HCT116 (cell line): Measurements from ENCODE around the gene SNAPC2. TPM values are rescaled to one million over a fixed set of nuclear protein-coding genes. Genes with fewer than 3 reads are reported as not detected.

Experiments used
- ATAC-seq: fragments of 200-7000 bp; cut with Tn5 transposase; 2 replicates; pipeline ENCODE4 v1.9.1; 2020; ENCODE audit warnings: mild to moderate bottlenecking, moderate library complexity
- BruUV-seq: library from RNA; stranded (reverse); fragments of 400-500 nt; replicated peaks from 2 replicates; lab custom pipeline; 2021; lab: Mats Ljungman, UMichigan
- CTCF ChIA-PET: fragments of 300-600 bp; sonication (Branson Sonifier 250); formaldehyde crosslinking; loops from one replicate; lab custom pipeline; 2021; ENCODE audit warnings: antibody characterized with exemption; lab: Charles Lee
- POLR2A ChIA-PET: fragments of 300-600, 350-600 bp; sonication (Branson Sonifier 250); formaldehyde crosslinking; loops from one replicate; lab custom pipeline; 2021; ENCODE audit warnings: antibody characterized with exemption; lab: Charles Lee
- RAD21 ChIA-PET, 2 experiments: fragments of 300-600 bp; sonication (Branson Sonifier 250); formaldehyde crosslinking; loops; one replicate each; lab custom pipeline; 2023; ENCODE audit warnings: low total read pairs in 2 of 2; ENCODE audit not compliant: uncharacterized antibody in 2 of 2, unreplicated experiment in 2 of 2, low non-redundant PET in 1 of 2; lab: Charles Lee
- DNase-seq: peaks from one replicate; pipeline ENCODE4 v3.0.0-alpha.2; 2010; ENCODE audit warnings: low read depth, low spot score
- H2AFZ ChIP-seq: fragments of 200-600 bp; shearing (Covaris generic), sonication (generic); 2 replicates; pipeline ENCODE4 v1.6.1; 2017; ENCODE audit warnings: low read depth, mixed run types, mixed read lengths, antibody characterized with exemption, low read length; ENCODE audit not compliant: poor library complexity, severe bottlenecking
- H3K27ac ChIP-seq: 2 replicates; pipeline ENCODE4 v1.5.1; 2012; ENCODE audit warnings: low read depth, low read length
- H3K27me3 ChIP-seq: fragments of 200-600 bp; sonication (generic); 2 replicates; pipeline ENCODE4 v1.6.1; 2016; ENCODE audit warnings: mixed run types, low read length, mixed read lengths; ENCODE audit not compliant: insufficient read depth
- H3K36me3 ChIP-seq, 2 experiments: fragments of 200-500 bp in 1 of 2; fragments of 200-600 bp in 1 of 2; sonication (Bioruptor generic) in 1 of 2; sonication (generic) in 1 of 2; 2 replicates each; pipeline versions ENCODE4 v1.5.1 to v1.6.1; 2014 to 2016; ENCODE audit warnings: low read length in 2 of 2, inconsistent platforms in 1 of 2, mixed read lengths in 1 of 2, mixed run types in 1 of 2; ENCODE audit not compliant: insufficient read depth in 2 of 2, control insufficient read depth in 1 of 2
- H3K4me1 ChIP-seq, 2 experiments: fragments of 200-600 bp in 1 of 2; sonication (generic) in 1 of 2; 2 replicates each; pipeline versions ENCODE4 v1.5.1 to v1.6.1; 2012 to 2017; ENCODE audit warnings: low read length in 2 of 2, inconsistent platforms in 1 of 2, mild to moderate bottlenecking in 1 of 2, mixed read lengths in 1 of 2, mixed run types in 1 of 2, moderate library complexity in 1 of 2; ENCODE audit not compliant: insufficient read depth in 2 of 2, control insufficient read depth in 1 of 2
- H3K4me2 ChIP-seq: fragments of 200-600 bp; sonication (generic); 2 replicates; pipeline ENCODE4 v1.6.1; 2017; ENCODE audit warnings: mixed run types, low read length, mixed read lengths
- H3K4me3 ChIP-seq, 2 experiments: fragments of 200-600 bp in 1 of 2; sonication (generic) in 1 of 2; replicated peaks in 1 of 2; 2 replicates each; pipeline ENCODE4 v1.5.1; 2011 to 2016; ENCODE audit warnings: low read length in 2 of 2, control low read depth in 1 of 2, low read depth in 1 of 2, mild to moderate bottlenecking in 1 of 2, mixed read lengths in 1 of 2, mixed run types in 1 of 2
- H3K79me2 ChIP-seq: fragments of 200-600 bp; sonication (generic); 2 replicates; pipeline ENCODE4 v1.6.1; 2017; ENCODE audit warnings: mild to moderate bottlenecking, mixed run types, low read length, moderate library complexity, mixed read lengths; ENCODE audit not compliant: insufficient read depth
- H3K9ac ChIP-seq: fragments of 200-600 bp; sonication (generic); 2 replicates; pipeline ENCODE4 v1.6.1; 2016; ENCODE audit warnings: low read length, mixed read lengths
- H3K9me2 ChIP-seq: fragments of 200-600 bp; sonication (generic), shearing (Covaris generic); 2 replicates; pipeline ENCODE4 v1.6.1; 2017; ENCODE audit warnings: mixed run types, mild to moderate bottlenecking, moderate library complexity; ENCODE audit not compliant: insufficient read depth
- H3K9me3 ChIP-seq, 2 experiments: fragments of 200-500 bp in 1 of 2; fragments of 200-600 bp in 1 of 2; sonication (Bioruptor generic) in 1 of 2; sonication (generic) in 1 of 2; 2 replicates each; pipeline ENCODE4 v1.6.1; 2014 to 2017; ENCODE audit warnings: low read length in 2 of 2, mixed read lengths in 2 of 2, inconsistent platforms in 1 of 2, low read depth in 1 of 2, mild to moderate bottlenecking in 1 of 2, mixed run types in 1 of 2, moderate library complexity in 1 of 2; ENCODE audit not compliant: control insufficient read depth in 1 of 2, insufficient read depth in 1 of 2
- H4K20me1 ChIP-seq: fragments of 200-600 bp; sonication (generic), shearing (Covaris generic); 2 replicates; pipeline ENCODE4 v1.6.1; 2017; ENCODE audit warnings: mixed run types, mild to moderate bottlenecking, moderate library complexity; ENCODE audit not compliant: insufficient read depth
- CEBPB ChIP-seq: IDR thresholded peaks from 2 replicates; pipeline ENCODE4 v1.6.1; 2012; ENCODE audit warnings: low read depth
- ELF1 ChIP-seq: IDR thresholded peaks from 2 replicates; pipeline ENCODE4 v1.6.1; 2012; ENCODE audit warnings: low read depth, borderline replicate concordance
- EZH2 ChIP-seq: fragments of 200-600 bp; sonication (generic); IDR thresholded peaks from 2 replicates; pipeline ENCODE4 v1.6.1; 2017; ENCODE audit warnings: antibody characterized with exemption, mixed run types
- EZH2phosphoT487 ChIP-seq: fragments of 200-600 bp; IDR thresholded peaks from 2 replicates; pipeline ENCODE4 v1.6.1; 2018; ENCODE audit warnings: antibody characterized with exemption, borderline replicate concordance
- JUND ChIP-seq: IDR thresholded peaks from 2 replicates; pipeline ENCODE4 v1.6.1; 2012
- POLR2A ChIP-seq: IDR thresholded peaks from 2 replicates; pipeline ENCODE4 v1.7.0; 2011; ENCODE audit warnings: borderline replicate concordance; ENCODE audit not compliant: insufficient read depth, insufficient read length; ENCODE audit errors: extremely low read depth
- POLR2AphosphoS5 ChIP-seq: IDR thresholded peaks from 2 replicates; pipeline ENCODE4 v1.6.1; 2011; ENCODE audit warnings: mild to moderate bottlenecking, low read depth, low read length, moderate library complexity
- RAD21 ChIP-seq: IDR thresholded peaks from 2 replicates; pipeline ENCODE4 v1.6.1; 2012; ENCODE audit warnings: low read depth, mild to moderate bottlenecking
- SRF ChIP-seq: IDR thresholded peaks from 2 replicates; pipeline ENCODE4 v1.6.1; 2012; ENCODE audit warnings: low read depth
- YY1 ChIP-seq: IDR thresholded peaks from 2 replicates; pipeline ENCODE4 v1.6.1; 2011; ENCODE audit warnings: low read length, low read depth, moderate library complexity, mild to moderate bottlenecking; ENCODE audit not compliant: insufficient replicate concordance; ENCODE audit errors: extremely low read depth
- ZNF274 ChIP-seq: fragments of 200-500 bp; sonication (Bioruptor generic); IDR thresholded peaks from 2 replicates; pipeline ENCODE4 v1.6.1; 2014; ENCODE audit warnings: mild to moderate bottlenecking, low read depth, low read length, inconsistent platforms
- intact Hi-C: fragments of 100-400 bp; cut with micrococcal nuclease; formaldehyde crosslinking; loops from 2 replicates; pipeline ENCODE4 v1.10.0; 2022
- total RNA-seq: library from RNA; stranded (reverse); gene quantifications from one replicate; pipeline ENCODE4 v1.2.1, GENCODE V29; 2021; ENCODE audit not compliant: unreplicated experiment
- TF ChIP-seq, protein P1 (sequence below): IDR thresholded peaks from 2 replicates; pipeline ENCODE4 v1.6.1; 2012
- TF ChIP-seq, protein P2 (sequence below): IDR thresholded peaks from 2 replicates; pipeline ENCODE4 v1.6.1; 2012; ENCODE audit warnings: low read depth
- TF ChIP-seq, protein P3 (sequence below): IDR thresholded peaks from 2 replicates; pipeline ENCODE4 v1.6.1; 2011; ENCODE audit warnings: mild to moderate bottlenecking, low read length, moderate library complexity; ENCODE audit not compliant: insufficient replicate concordance; ENCODE audit errors: extremely low read depth
- TF ChIP-seq, protein P4 (sequence below), 3 experiments: fragments of 200-600 bp in 1 of 3; sonication (generic) in 1 of 3; IDR thresholded peaks in 2 of 3; conservative IDR thresholded peaks in 1 of 3; 2 replicates each; pipeline ENCODE4 v1.5.1; 2012 to 2017; ENCODE audit warnings: low read depth in 2 of 3, low read length in 2 of 3, antibody characterized with exemption in 1 of 3, borderline replicate concordance in 1 of 3, control low read depth in 1 of 3, mild to moderate bottlenecking in 1 of 3, mixed read lengths in 1 of 3, mixed run types in 1 of 3, moderate library complexity in 1 of 3; ENCODE audit not compliant: insufficient read depth in 1 of 3

The SNAPC2 gene
- total RNA-seq, 1 experiment from 2014 or later: 42.9 TPM

DNA sequence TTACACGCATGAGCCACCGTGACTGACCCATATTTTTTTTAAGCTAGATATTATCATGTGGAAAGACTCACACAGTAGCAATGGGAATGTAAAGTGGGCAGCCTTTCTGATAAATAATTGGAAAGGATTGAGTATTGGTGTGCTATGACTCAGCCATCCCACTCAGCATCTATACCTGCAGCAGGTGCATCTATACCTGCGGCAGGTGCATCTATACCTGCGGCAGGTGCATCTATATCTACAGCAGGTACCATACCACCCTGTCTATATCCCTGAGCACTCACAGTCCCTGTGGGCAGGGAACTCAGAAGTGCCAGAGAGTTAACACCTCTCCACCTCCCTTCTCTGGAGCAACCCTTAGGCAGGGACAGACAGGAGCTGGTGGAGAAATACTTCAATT, 37.0 kb upstream of the SNAPC2 start:
- H3K79me2 ChIP-seq: no peaks in the 10 kb centered on the region
- H2AFZ ChIP-seq: no peak overlapping the region
- H3K36me3 ChIP-seq: no peaks in the 10 kb centered on the region
- DNase-seq (no peak), ATAC-seq (no peak)
- no peak overlapping the region for H3K4me3 ChIP-seq
- no peak overlapping the region for H3K4me2 ChIP-seq
- TF ChIP-seq POLR2AphosphoS5 (no peak), EZH2phosphoT487 (no peak), ZNF274 (no peak), RAD21 (no peak), EZH2 (no peak), ELF1 (no peak), YY1 (no peak), POLR2A (no peak), CEBPB (no peak), JUND (no peak), SRF (no peak)
- TF ChIP-seq, protein P1, sequence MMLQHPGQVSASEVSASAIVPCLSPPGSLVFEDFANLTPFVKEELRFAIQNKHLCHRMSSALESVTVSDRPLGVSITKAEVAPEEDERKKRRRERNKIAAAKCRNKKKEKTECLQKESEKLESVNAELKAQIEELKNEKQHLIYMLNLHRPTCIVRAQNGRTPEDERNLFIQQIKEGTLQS: no peak
- TF ChIP-seq, protein P2, sequence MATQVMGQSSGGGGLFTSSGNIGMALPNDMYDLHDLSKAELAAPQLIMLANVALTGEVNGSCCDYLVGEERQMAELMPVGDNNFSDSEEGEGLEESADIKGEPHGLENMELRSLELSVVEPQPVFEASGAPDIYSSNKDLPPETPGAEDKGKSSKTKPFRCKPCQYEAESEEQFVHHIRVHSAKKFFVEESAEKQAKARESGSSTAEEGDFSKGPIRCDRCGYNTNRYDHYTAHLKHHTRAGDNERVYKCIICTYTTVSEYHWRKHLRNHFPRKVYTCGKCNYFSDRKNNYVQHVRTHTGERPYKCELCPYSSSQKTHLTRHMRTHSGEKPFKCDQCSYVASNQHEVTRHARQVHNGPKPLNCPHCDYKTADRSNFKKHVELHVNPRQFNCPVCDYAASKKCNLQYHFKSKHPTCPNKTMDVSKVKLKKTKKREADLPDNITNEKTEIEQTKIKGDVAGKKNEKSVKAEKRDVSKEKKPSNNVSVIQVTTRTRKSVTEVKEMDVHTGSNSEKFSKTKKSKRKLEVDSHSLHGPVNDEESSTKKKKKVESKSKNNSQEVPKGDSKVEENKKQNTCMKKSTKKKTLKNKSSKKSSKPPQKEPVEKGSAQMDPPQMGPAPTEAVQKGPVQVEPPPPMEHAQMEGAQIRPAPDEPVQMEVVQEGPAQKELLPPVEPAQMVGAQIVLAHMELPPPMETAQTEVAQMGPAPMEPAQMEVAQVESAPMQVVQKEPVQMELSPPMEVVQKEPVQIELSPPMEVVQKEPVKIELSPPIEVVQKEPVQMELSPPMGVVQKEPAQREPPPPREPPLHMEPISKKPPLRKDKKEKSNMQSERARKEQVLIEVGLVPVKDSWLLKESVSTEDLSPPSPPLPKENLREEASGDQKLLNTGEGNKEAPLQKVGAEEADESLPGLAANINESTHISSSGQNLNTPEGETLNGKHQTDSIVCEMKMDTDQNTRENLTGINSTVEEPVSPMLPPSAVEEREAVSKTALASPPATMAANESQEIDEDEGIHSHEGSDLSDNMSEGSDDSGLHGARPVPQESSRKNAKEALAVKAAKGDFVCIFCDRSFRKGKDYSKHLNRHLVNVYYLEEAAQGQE: no peak
- TF ChIP-seq, protein P3, sequence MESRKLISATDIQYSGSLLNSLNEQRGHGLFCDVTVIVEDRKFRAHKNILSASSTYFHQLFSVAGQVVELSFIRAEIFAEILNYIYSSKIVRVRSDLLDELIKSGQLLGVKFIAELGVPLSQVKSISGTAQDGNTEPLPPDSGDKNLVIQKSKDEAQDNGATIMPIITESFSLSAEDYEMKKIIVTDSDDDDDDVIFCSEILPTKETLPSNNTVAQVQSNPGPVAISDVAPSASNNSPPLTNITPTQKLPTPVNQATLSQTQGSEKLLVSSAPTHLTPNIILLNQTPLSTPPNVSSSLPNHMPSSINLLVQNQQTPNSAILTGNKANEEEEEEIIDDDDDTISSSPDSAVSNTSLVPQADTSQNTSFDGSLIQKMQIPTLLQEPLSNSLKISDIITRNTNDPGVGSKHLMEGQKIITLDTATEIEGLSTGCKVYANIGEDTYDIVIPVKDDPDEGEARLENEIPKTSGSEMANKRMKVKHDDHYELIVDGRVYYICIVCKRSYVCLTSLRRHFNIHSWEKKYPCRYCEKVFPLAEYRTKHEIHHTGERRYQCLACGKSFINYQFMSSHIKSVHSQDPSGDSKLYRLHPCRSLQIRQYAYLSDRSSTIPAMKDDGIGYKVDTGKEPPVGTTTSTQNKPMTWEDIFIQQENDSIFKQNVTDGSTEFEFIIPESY: no peak
- TF ChIP-seq, protein P4, sequence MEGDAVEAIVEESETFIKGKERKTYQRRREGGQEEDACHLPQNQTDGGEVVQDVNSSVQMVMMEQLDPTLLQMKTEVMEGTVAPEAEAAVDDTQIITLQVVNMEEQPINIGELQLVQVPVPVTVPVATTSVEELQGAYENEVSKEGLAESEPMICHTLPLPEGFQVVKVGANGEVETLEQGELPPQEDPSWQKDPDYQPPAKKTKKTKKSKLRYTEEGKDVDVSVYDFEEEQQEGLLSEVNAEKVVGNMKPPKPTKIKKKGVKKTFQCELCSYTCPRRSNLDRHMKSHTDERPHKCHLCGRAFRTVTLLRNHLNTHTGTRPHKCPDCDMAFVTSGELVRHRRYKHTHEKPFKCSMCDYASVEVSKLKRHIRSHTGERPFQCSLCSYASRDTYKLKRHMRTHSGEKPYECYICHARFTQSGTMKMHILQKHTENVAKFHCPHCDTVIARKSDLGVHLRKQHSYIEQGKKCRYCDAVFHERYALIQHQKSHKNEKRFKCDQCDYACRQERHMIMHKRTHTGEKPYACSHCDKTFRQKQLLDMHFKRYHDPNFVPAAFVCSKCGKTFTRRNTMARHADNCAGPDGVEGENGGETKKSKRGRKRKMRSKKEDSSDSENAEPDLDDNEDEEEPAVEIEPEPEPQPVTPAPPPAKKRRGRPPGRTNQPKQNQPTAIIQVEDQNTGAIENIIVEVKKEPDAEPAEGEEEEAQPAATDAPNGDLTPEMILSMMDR (IDR thresholded peaks at IDR 0.05 in 2 of 3, conservative IDR thresholded peaks at IDR 0.05 in 1 of 3; ENCODE audit: borderline replicate concordance in 1 of 3, insufficient read depth in 1 of 3, low read depth in 2 of 3, low read length in 2 of 3): no peak
- peaks cover 12 to 28% of the 10 kb centered on the region in 2 experiments; a peak in 3 of 4 replicates for H3K4me1 ChIP-seq
- no peaks in the 10 kb centered on the region for H3K9me3 ChIP-seq
- no peak overlapping the region for H3K9ac ChIP-seq
- H4K20me1 ChIP-seq: no peaks in the 10 kb centered on the region
- intact Hi-C loops: no loop called here
- BruUV-seq: no TSS peak
- RAD21 ChIA-PET: interaction anchor here in 1 of 2 experiments (0.7 kb wide), 1 partner anchor 54 kb away, joined by 7 read pairs; no protein-coding TSS in a partner anchor
- H3K9me2 ChIP-seq: no peaks in the 10 kb centered on the region
- H3K27ac ChIP-seq: no peak overlapping the region
- H3K27me3 ChIP-seq: no peaks in the 10 kb centered on the region
- CTCF ChIA-PET: interaction anchor here (0.6 to 2.0 kb wide), 3 partner anchors 14 to 529 kb away, joined by 3 to 9 read pairs (median 4); no protein-coding TSS in a partner anchor
- POLR2A ChIA-PET: no interaction called here
